Kasumi-1 (cell line): Measurements from ENCODE around the gene ADPRHL1.
"Not testable (repeated sequence)": the region's sequence is repeated elsewhere in the genome, so short reads cannot be mapped to it uniquely, and the experiment has no call there.

Experiments
- DNase-seq, 2 experiments: peaks; one replicate each; lab custom pipeline; 2025; lab: John Stamatoyannopoulos, UW

ADPRHL1 gene

DNA sequence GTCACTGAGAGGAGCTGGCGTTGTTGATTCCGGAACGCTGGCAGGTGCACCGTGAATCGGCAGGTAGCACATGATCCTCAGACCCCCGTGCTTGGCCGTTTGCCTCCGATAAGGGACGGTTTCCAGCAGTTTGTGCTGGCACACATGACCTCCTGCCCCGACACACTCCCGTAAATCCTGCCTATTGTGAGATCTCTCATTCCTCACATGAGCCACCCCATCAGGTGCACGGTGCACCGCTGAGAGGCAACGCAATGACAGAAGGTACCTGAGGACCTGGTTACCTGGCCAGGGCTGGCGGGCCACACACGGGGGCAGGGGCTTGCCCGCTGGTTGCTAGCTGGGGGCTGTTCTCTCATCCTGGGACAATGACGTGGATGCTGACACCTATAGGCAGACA lies 2.1 kb upstream of the ADPRHL1 start:
- DNase-seq, result no peak

DNA sequence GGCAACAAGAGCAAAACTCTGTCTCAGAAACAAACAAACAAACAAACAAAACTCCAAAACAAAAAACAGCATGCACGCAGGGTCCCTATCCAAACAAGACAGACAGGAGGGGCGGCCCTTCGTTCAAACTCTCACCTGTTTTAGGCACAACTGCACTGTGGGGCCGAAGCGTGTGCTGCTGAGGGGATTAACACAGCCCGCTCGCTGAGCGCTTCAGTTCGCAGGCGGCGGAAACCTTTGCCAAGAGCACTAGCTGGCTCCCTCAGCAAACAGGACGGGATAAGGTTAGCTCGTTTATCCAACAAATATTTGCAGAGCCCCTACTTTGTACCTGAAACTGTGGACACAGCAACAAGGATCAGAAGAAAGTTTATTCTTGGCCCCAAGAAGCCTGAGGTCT lies 1.6 kb upstream of the ADPRHL1 start:
- DNase-seq, result no peak

GRCh38 chr13:113452466-113452865 lies 822 bp downstream of the ADPRHL1 start:
- no peak for DNase-seq

DNA sequence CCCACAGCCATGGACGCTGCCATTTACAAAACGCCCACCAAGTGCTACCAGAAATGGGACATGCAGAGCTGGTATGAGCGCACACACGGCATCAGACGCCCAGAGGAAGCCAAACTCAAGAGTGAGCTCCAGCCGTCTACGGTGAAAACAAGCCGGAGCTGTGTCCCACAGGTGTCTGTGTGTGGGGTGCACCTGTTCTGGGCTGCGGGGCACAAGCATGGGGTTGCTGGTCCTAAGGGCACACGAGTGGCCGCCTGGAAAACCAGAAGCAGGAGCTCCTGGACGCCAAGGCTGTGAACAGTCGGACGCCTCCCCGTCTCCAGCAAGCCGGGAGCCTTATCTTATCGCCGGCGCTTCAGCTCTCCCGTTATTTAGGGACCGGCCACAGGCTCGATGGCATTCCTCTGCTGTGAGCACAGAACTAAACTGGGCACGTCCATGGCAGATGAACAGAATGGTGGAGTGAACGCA lies 1.3 kb downstream of the ADPRHL1 start:
- no peak for DNase-seq

DNA sequence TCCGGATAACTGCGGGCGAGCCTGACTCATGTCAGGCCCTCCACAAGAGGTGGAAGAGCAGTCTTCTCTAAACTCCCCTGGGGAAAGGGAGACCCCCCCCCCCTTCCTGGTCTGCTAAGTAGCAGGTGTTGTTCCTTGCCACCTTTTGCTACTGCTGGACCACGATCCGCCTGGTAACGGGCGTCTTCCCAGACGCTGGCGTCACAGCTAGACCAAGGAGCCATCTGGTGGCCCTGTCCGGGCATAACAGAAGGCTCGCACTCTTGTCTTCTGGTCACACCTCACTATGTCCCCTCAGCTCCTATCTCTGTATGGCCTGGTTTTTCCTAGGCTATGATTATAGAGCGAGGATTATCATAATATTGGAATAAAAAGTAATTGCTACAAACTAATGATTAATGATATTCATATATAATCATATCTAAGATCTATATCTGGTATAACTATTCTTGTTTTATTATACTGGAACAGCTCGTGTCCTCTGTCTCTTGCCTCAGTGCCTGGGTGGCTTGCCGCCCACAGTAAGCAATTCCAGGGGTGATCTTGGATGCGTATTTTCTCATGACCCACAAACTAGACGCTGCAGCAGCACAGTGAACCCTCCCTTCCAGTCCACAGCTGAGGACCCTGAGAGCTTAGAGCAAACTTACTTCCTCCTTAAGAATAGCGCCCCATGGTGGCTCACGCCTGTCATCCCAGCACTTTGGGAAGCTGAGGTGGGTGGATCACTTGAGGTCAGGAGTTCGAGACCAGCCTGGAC lies 2.2 kb downstream of the ADPRHL1 start:
- peak; percentile 48 to 66 for DNase-seq

DNA sequence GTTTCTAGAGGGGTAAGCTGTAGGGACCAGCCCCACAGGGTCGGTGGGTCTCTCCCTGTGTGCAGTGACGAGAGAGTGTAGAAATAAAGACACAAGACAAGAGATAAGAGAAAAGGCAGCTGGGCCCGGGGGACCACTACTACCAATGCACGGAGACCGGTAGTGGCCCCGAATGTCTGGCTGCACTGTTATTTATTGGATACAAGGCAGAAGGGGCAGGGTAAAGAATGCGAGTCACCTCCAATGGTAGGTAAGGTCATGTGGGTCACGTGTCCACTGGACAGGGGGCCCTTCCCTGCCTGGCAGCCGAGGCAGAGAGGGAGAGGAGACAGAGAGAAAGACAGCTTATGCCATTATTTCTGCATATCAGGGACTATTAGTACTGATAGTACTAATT lies 2.9 kb downstream of the ADPRHL1 start:
- DNase-seq, result not testable (repeated sequence)

- no peak for DNase-seq
Measured at GRCh38 chr13:113449693-113450347, 3.5 kb downstream of the ADPRHL1 start.

- peak; percentile 83 to 84 for DNase-seq
Measured at GRCh38 chr13:113448885-113449692, 4.2 kb downstream of the ADPRHL1 start.

DNA sequence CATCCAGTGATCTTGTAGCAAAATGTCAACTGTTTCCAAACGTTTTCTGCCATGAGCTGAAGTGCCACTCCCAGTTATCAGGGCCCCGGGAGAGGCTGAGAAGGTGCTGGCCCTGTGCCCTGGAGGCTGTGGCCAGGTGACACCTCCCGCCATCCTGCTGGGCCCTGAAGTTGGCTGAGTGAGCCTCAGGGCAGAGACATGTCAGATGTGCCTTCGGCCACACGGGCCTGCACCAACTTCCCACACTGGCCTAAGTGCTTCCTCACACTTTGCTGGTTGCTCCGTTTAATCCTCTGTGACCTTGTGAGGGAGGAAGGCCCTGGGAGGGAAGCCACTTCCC lies 4.8 kb downstream of the ADPRHL1 start:
- no peak for DNase-seq

DNA sequence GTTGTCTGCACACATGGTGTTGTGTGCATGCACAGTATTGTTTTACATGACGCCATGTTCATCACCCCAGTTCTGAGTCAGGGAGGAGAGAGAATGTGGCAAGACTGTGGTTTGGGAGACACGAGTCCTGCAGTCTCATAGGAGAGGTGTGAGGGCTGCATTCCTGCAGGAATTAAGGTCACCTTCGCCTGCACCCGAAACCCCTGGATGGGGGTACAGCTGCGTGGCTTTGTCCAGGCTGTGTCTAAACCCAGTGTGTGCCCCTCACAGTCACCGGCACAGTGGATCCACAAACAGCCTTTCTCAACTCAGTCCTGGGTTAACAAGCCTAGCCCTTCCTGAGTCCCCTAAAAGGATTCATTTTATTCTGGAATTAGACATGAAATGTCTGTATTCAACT lies 5.7 kb downstream of the ADPRHL1 start:
- no peak for DNase-seq

GRCh38 chr13:113446488-113446854 lies 6.8 kb downstream of the ADPRHL1 start:
- DNase-seq, result no peak

DNA sequence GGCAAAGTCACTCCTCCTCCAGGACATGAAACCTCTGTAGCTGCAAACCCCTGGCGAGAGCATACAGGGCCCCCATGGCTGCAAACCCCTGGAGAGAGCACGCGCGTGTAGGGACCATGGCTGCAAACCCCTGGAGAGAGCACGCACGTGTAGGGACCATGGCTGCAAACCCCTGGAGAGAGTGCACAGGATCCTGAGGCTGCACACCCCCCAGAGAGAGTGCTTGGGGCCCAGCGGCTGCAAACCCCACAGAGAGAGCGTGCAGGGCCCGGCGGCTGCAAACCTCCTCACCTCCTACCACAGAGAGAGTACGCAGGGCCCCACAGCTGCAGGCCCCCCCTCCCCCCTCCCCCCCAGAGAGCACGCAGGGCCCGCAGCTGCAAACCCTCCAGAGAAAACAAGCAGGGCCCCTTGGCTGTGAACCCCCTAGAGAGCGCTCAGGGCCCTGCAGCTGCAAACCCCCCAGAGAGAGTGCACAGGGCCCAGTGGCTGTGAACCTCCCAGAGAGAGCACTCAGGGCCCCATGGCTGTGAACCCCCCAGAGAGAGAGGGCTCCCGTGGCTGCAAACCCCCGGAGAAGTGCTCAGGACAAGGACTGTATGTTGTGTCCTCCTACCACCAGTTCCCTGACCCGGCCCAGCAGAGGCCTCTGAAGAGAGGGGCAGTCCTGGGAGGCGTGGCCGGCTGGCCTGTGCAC lies 7.3 kb downstream of the ADPRHL1 start:
- no peak for DNase-seq

- DNase-seq, result no peak
Measured at GRCh38 chr13:113443991-113444390, 9.3 kb downstream of the ADPRHL1 start.

DNA sequence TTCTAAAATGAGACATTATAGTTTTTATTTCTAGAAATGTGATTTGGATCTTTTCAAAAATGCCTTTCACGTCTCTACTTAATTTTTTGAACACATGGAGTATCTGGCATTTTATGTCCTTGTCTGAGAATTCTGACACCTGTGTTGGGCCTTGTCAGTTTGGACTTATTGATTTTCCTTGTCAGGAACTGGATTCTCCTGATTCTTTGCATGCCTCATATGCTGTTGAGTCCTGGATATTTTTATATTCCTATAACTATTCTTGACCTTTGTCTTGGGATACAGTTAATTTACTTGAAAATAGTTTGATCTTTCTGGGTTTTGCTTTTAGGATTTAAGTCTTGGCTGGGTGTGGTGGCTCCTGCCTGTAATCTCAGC lies 10.3 kb downstream of the ADPRHL1 start:
- no peak for DNase-seq

DNA sequence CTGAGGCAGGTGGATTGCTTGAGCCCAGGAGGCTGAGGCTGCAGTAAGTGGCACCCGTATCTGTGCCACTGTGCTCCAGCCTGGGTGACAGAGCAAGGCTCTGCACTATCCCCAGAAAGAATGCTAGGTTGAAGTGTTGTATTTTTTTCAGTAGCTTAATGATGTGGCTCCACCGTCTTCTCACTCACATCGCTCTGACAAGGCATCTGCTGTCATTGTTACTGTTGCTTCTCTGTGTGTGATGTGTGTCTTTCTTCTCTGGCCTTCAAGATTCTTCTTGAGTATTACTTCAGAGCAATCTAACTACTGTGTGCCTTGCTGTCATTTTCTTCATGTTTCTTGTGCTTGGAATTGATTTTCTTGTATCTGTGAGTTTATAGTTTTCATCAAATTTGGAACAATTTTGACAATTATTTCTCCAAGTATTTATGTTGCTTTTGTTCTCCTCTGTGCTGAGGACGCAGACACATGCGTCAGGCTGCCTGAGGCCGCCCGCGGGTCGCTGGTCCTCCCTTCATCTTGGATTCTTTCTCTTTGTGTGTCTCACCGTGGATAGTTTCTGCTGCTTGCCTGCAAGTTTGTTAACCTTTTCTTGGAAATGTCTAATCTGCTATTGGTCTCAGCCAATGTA lies 10.8 kb downstream of the ADPRHL1 start:
- no peak for DNase-seq

DNA sequence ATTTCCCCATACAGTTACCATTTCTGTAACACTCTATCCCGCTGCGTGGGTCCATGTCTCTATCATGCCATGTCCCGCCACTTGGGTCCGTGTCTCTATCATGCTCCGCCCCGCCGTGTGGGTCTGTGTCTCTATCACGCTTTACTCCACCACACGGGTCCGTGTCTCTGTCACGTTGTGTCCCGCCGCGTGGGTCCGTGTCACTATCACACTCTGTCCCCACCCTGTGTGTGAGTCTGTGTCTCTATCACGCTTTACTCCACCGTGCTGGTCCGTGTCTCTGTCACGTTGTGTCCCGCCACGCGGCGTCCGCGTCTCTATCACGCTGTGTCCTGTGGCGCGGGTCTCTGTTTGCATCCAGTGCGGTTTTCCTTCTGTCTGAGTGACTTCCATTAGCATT lies 11.6 kb downstream of the ADPRHL1 start:
- DNase-seq, result no peak

- DNase-seq, result no peak
Measured at GRCh38 chr13:113437408-113438010, 15.8 kb downstream of the ADPRHL1 start.

DNA sequence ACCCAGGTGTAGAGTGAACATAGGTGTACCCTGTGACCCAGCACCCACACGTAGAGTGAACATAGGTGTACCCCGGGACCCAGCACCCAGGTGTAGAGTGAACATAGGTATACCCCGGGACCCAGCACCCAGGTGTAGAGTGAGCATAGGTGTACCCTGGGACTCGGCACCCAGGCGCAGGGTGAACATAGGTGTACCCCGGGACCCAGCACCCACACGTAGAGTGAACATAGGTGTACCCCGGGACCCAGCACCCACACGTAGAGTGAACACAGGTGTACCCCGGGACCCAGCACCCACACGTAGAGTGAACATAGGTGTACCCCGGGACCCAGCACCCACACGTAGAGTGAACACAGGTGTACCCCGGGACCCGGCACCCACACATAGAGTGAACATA lies 16.4 kb downstream of the ADPRHL1 start:
- DNase-seq, result not testable (repeated sequence)

DNA sequence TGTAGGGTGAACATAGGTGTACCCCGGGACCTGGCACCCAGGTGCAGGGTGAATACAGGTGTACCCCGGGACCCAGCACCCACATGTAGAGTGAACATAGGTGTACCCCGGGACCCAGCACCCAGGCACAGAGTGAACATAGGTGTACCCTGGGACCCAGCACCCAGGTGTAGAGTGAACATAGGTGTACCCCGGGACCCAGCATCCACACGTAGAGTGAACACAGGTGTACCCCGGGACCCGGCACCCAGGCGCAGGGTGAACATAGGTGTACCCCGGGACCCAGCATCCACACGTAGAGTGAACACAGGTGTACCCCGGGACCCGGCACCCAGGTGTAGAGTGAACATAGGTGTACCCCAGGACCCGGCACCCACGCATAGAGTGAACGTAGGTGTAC lies 17.4 kb downstream of the ADPRHL1 start:
- not testable (repeated sequence) for DNase-seq

DNA sequence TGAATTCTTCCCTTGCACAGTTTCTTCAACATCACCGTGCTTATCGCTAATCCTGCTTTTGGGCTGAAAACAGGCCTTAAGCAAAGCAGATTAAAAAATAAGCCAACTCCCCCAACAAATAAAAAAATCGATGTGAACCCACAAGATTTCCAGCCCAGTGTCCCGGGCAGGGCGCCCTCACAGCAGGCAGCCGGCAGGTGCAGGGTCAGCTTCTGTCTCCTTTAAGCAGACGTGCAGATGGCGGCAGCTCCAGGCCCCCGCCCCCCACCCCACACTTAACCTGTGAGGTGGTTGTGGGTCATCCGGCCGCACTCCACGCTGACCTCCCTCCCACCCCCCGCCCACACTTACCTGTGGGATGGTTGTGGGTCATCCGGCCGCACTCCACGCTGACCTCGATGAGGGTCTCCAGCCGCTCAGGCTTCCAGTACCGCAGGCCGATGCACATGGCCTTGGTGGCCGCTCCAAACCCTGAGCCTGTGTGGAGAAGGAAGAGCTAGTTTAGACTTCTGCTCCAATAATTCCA lies 19.8 kb downstream of the ADPRHL1 start:
- no peak for DNase-seq
